Stimulated activated CD8-positive, alpha-beta memory T cell treated with anti-CD3 and anti-CD28 coated beads, Interleukin-4, amount 100 ng/mL, for 24 hours (primary cell): Measurements from ENCODE around the gene RPL37.
"Not testable (repeated sequence)": the region's sequence is repeated elsewhere in the genome, so short reads cannot be mapped to it uniquely, and the experiment has no call there.

Experiments used
- DNase-seq: peaks from one replicate; pipeline ENCODE4 v3.0.0-alpha.2; 2020; ENCODE audit warnings: low read depth

Gene RPL37

DNA sequence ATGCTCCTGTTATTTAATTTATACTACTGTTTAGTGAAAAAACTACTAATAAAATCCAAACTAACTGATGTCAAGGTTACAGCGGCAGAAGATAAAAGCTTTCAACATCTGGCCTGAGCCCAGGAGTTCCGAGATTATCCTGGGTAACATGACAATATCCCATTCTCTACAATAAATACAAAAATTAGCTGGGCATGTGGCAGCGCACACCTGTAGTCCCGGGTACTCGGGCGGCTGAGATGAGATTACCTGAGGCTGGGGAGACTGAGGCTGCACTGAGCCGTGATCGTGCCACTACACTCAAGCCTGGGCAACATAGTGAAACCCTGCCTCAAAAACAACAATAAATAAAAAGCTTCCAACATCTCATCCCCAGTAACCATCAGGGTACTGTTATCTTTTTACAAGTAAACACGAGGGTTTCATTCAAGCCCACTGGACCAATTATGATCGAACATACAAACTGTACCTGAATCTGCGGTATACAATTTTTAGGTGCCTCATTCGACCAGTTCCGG is 1.3 kb downstream of the RPL37 start:
- no peak for DNase-seq

DNA sequence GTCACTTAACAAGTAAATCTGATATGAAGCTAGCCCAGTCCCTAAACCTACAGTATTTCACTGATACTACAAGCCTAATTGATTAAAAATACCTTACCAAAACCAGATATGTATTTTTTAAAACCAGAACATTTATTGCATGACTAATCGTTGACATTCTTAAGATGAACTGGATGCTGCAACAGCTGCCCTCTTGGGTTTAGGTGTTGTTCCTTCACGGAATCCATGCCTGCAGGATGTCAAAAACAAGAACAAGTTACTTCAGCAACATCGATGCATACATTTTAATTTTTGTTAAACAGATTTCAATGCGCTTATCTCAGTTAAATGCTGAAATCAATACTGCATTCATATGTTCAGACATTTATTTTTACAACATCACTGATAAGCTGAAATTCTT is 2.7 kb downstream of the RPL37 start:
- no peak for DNase-seq

DNA sequence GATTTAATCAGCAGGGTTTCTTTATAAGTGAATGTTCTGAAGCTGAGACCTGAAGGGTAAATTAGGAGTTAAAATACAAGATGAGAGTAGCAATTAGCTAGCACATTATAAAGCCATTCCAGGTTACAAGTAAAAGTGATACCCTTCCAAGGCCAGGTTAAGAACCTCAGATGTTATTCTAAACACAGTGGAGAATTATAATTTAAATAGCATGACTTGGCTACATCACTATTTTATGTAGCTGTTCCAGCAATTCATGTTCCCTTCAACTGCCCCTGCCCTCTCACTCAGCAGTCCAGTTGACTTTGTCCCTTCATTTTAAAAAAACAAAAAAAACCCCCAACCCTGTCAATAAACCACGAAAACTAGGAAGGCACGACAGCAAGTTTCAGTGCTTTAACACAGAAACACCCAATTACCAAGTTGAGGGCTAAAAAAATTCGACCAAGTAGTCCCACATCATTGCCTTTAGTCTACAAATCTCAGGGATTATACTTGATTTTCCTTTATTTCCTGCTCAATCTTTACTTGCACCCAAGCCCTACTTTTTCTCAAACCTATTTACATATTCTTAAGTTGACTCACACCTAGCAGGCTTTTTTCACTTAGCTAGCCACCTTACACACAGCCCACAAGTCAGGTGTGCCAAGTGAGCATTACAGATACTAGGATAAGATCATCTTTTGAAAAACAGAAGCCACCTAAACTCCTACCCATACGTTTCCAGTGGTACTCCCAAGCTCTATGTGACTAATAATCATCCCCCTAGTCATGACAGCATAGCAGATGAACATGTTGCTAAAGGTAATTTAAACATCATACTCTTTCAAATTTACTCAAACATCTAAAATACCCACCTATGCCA is 3.4 kb downstream of the RPL37 start:
- no peak for DNase-seq

- no peak for DNase-seq
Measured at GRCh38 chr5:40829748-40830533, 5.1 kb downstream of the RPL37 start.

- DNase-seq: no peak
Measured at GRCh38 chr5:40828690-40829661, 6.0 kb downstream of the RPL37 start.

DNA sequence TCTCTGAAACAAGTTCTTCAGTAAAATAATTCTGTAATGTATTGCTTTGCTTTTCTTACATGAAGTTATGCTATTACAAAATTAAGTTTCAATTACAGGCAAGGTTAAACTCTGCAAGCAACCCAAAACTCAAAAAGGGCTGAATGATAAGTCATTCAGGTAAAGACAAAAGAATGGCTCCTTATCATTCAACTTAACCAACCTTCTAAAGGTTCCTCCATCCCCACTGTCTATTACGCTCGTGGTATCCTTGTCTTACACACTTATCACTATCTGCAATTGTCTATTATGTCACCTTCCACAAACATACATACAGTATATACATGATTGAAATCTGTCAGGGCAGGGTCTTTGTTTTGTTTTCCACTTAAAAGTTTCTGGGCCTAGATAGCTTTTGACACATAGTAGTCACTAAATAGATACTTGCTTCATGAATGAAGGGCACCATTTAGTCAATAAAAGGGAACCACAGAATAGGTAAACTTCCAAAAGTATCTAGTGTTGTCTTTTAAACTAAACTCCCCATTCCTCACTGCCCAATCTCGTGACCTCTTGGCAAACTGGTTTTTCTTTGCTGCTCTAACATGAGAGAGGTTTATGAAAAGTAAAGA is 6.9 kb downstream of the RPL37 start:
- DNase-seq: no peak

DNA sequence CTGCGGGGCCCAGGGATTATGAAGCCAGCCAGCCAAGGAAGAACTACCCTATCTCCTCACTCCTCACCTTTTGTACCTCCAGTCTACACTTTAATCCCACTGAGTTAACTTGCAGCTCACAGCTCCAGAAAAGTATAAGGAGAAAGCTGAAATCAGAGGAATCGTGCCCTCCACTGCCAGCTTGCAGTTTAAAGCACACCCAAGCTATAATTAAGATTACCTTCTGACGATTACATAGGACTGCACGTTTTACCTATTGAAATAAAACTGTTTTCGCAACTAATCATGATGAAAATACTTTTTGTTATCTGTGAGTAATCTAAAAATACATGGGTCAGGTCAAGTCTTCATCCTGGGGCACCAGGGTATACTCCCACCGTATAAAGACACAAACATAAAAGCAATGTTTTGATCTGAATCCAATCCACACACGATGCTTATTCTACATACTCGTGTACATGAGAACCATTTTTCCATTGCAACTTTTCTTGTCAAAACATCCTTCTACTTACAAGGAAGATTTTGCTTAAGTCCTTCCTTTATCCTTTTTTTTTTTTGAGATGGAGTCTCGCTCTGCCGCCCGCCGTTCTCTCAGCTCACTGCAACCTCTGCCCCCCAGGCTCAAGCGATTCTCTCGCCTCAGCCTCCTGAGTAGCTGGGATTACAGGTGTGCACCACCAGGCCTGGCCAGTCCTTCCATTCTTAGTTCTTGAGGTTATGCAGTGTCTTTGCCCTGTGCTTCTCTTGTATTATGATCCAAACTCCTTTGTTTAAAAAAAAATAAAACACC is 7.6 kb downstream of the RPL37 start:
- no peak for DNase-seq

GRCh38 chr5:40826489-40827187 is 8.4 kb downstream of the RPL37 start:
- DNase-seq: no peak

DNA sequence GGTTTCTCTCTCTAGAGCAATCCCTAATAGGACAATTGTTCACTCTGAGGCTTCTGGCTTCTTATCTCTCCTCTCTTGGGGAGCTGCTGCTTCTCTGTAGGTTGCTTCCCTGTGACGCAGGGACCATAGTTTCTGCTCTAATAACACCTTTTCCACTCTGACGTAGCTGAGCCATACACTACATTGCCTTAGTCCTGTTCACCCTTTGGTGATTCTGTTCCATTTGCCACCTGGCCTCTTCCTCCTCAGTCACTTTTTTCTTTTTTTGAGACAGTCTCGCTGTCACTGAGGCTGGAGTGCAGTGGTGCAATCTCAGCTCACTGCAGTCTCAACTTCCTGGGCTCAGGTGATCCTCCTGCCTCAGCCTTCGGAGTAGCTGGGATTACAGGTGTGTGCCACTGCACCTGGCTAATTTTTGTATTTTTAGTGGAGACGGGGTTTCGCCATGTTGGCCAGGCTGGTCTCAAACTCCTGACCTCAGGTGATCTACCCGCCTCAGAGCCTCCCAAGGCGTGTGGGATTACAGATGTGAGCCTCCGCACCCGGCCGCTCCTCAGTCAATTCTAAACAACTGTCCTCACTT is 9.5 kb downstream of the RPL37 start:
- not testable (repeated sequence) for DNase-seq

DNA sequence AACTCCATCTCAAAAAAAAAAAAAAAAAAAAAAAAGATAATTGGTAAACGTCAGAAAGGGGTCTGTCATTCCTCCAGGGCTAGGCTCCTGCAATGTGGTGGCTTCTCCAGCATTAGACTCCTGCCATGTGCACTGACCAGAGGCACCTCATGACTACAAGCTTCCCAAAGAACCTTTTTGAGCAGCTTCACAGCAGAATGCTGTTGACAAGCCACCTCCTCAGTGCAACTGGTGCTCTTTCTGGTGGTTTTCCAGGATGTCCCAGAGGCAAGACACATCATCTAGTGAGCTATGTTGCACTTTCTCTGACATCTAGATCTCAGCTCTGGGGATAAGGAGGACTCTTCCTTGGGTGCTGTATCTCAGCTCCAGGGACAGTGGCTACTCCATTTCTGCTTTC is 11.6 kb downstream of the RPL37 start:
- no peak for DNase-seq

DNA sequence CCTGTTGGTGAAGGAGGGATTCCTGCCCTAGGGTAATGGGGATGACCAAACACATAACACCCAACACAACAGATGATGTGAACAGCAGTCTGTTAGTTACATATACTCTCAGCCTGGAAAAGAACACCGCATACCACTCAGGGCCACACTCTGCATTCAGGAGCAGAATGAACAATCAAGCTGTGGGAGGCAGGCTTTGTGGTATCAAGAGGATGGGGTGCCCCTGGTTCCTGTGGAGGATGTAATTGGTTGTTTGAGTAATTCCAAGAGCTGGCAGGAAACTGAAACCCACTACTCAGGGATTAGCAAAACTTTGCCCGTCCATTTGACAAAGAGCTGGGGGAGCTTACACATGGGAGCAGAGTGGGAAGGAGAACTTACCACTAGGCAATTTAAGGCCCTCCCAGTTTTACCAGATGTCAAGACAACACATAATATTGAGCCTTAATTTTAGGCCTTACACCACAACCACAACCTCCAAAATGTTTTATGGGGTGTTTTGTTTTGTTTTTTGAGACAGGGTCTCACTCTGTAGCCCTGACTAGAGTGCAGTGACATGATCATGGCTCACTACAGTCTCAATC is 21.2 kb downstream of the RPL37 start:
- no peak for DNase-seq

DNA sequence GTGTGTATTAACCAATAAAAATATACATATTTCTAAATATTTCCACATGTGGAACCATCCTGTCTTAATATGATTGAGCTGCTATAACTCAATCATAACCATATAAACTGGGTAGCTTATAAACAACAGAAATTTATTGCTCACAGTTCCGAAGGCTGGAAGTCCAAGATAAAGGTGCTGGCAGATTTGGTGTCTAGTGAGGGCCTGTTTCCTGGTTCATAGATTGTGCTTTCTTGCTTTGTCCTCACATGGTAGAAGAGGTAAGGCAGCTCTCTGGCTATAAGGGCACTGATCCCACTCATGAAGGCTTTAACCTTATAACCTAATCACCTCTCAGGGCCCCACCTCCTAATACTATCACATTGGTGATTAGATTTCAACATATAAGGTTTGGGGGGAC is 22.9 kb downstream of the RPL37 start:
- no peak for DNase-seq

DNA sequence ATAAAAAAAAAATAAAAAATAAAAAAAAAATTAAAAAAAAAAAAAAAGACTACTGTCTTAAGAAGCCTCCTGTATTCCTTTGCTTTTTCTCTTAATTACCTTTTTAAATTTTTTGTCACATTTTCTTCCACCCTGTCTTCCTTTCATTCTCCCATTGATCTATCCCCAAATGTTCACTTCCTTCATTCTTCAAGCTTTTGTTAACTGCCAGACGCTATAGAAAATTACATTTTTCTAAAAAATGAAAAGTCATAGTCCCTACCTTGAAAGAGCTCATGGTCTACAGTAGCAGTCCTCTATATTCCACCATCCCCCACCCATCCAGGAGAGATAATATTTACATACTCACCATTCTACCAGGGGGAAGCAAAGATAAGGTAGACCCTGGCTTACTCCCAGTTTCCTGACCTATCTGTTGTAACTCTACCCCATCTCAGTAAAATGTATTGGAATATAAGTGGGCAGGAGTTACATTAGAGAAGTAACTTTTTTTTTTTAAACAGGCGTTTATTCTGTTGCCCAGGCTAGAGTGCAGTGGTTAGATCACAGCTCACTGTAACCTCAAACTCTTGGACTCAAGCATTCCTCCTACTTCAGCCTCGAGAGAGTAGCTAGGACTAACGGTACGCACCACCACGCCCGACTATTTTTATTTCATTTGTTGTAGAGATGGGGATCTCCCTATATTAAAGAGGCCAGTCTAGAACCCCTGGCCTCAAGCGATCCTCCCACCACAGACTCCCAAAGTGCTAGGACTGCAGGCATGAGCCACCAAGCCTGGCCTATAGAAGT is 33.1 kb downstream of the RPL37 start:
- DNase-seq: no peak

DNA sequence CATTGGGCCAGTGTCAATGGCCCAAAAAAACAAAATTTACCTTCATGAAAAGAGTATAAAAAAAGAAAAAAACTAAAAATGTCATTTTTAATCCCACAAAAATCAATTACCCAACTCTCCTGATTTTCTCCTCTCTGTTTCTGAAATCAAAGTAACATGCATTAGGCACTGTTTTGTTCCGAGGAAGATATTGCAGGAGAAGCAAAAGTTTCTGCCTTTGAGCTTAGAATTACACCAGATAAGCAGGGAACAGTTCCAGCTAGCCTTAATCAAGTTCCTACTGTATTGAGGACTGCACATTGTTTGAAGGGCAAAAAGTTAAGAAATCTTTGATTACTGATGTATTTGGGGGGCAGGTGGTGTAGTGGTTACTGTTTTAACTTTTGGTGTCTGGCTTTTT is 35.8 kb downstream of the RPL37 start:
- DNase-seq: no peak

GRCh38 chr5:40798801-40799210 is 36.2 kb downstream of the RPL37 start:
- DNase-seq: no peak

- DNase-seq: peak; percentile 83
Measured at GRCh38 chr5:40798012-40798800, 36.8 kb downstream of the RPL37 start, which contains the start of gene PRKAA1. Gene PRKAA1, minus strand, starts transcription at chr5:40798374. Its CDS starts 185 bp downstream, at chr5:40798189.

DNA sequence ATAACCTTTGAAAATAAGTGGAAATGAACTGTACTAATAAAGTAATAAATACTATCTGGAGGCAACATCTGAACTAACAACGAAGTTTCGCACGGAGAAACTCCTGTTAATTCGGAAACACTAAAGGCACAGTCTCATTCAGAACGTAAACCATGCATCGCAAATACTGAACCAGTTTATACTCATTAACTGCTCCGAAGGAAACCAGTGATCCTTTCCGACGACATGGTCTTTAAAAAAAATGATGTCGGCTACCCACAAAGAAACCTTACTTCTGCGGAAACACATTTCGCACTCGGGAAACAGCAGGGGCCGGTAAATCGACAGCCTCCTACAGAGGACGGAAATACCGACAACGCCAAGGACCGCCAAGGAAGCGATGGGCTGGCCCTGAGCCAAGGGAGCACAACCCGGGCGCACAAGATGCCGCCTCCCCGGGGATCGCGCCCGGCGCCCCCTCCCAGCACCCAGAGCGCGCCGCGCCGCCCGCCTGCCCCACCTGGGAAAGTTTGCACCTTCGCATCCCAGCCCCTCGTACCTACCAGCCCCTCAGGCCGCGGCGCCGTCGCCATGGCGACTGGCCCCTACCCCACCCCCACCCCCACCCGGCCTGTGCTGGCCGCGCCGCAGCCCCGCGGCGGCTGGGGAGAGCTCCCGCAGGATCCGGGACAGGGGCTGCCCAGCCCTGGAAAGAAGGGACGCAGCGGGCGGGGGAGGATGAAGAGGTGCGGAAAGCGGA is 37.6 kb downstream of the RPL37 start:
- peak; percentile 66 for DNase-seq
